NCI-H82 treated with DMSO at 0.1 percent for 48 hours (cell line): ENCODE results near the gene TIMM13.
A peak's percentile ranks its signal among the peaks of the same experiment; 100 is the strongest.
"Not testable (repeated sequence)": the region's sequence is repeated elsewhere in the genome, so short reads cannot be mapped to it uniquely, and the experiment has no call there.

Source experiments
- DNase-seq: peaks from one replicate; lab custom pipeline; 2025; ENCODE audit not compliant: unreplicated experiment; lab: John Stamatoyannopoulos, UW

Gene TIMM13

DNA sequence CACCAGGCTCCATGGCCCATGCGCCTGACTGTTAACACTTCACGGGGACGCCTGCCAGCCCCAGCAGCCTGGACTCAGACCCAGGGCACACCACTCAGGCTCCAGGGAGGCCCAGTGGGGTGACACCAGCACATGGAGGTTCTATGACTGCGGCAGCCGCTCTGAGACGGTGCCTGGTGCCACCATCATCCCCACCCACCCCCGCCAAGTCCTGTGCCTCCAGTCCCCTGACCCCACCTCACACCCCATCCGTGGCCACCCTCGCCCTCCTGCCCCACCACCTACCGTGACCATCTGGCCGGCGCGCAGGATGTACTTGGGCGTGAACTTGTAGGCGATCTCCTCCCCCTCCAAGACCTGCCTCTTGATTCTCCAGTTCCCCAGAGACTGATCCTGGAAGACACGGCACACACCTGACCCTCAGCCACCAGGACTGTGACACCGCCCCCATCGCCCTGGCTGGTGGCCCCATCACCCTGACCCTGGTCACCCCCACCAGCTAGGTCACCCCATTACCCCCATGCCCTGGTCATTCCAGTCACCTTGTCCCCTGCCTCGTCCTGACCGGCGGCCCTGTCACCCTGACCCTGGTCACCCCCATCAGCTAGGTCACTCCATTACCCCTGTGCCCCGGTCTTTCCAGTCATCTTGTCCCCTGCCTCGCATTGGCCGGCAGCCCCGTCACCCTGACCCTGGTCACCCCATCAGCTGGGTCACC is 4.9 kb upstream of the TIMM13 start:
- DNase-seq: no peak

DNA sequence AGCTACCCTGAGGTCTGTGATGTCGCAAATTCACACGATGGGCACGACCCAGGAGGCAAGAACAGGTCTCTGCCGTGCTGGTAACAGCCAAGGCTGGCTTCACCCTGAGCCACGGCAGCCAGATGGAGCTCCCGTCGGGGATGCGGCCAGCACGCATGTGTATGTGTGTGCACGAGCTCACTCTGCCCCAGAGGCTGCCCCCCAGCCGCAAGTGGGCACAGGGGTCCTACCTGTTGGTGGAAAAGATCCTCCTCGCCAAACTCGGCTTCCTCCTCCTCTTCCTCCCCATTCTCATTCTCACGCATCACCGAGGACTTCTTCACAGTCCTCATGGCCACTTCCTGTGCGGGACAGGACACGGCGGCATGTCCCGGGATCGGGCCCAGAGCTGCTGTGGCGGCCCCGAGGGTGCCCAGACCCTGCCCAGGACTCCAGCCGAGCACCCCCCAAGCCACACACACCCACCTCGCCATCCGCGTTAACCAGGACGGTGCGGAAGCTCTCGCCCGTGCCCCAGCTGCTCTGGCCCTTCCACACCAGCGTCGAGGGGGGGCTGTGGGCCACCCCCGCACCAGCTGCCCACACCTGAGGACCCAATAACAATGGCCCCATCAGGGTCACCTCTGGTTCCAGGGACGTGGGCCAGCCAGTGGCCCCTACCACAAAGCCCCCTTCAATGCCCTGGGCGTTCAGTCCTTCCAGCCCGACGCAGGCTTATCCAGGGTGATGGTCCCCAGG is 4.1 kb upstream of the TIMM13 start:
- no peak for DNase-seq

- no peak for DNase-seq
Observed at GRCh38 chr19:2429917-2430535, 2.6 kb upstream of the TIMM13 start.

DNA sequence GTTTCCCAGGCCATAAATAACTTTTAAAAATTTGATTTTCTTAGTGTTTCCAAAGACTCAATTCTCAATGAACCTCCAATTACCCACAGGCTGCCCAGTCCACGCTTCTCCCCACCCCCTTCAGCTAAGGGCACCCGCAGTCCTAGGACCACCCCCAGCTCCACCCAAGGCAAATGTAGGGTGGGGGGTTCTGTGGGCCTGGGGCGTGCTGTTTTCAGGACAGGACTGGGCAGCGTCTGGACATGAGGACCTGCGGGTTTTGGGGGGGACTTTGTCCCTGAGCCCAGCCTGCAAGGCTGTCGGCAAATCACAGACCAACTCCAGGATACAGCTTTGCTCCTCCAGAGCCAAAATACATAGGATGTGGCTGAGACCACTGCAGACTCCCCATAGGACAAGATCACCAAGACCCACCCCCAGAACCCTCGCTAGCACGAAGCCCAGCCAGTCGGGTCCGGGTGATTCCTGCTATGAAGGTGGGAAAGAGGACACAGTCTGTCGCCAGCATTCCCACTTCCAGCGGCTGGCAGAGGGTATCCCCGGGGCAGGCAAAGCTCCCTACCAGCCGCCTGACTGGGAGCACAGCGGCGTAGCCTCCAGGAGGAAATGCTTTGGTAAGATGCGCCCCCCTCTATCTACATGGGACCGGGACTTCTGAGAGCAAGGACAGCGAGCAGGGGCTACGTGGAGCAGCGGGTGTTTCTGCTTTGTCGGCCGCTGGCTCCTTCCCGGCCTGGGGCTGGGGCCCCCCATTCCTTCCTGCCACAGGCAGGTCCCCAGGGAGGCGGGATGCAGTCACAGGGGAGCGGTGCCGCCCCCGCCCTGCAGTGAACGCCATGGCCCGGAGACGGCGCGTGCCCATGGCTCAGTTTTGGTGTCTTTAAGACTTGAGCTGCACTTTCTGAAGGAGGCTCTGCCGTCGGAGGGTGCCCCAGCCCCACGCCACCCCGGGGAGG is 1.6 kb upstream of the TIMM13 start:
- DNase-seq: no peak

DNA sequence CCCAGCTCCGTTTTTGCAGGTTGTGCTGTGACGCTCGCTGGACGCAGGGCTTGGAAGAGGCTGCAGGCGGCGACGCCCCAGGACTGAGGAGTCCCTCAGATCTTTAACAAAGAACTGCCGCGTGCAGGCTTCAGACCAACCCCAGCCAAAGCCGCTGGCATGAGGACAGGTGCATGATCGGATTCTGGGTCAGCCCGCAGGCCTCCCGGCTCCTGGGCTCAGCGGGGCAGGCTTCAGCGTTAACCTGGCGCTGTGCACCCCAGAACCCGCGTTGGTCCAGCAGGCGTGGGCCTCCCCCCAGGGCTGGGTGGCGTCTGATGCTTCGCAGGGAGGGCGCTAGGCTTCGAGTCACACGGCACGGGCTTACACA is 920 bp upstream of the TIMM13 start:
- DNase-seq: peak; percentile 26

DNA sequence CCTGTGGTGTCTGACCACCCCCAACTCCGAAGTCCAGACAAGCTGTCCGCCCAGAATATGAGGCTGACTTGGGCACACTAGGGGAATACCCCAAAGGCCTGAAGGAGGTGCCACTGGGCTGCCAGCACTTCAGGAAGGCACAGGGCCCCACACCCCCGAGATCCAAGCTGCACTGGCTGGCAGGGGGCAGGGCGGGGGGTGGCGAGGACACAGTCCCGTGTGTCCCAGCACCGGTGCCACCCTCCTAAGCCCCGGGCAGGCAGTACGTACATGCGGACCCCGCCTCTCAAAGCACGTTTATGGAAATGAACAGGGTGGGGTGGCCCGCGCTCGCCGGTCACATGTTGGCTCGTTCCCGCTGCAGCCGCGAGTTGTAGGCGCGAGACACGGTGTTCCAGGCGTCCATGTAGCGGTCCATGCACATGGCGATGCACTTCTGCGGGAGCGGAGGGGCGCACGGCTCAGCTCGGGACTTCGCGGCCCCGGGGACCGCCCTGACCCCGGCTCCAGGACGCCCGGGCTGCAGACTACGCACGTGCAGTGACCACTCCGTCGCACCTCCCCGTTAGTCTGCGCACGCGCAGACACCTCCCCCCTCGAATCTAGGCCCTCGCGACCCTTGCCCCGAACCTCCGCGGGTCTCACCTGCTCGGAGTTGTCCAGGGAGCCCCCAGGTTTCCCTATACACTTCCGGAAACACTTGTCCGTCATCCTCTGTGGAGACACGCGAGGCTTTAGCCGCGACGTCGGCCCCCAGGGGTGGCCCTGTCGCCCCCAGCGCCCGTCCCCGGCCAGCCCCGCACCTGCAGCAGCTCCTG is 566 bp downstream of the TIMM13 start:
- DNase-seq: no peak

GRCh38 chr19:2425622-2426581 is 1.5 kb downstream of the TIMM13 start:
- no peak for DNase-seq

- DNase-seq: peak; percentile 8
Observed at GRCh38 chr19:2424686-2425621, 2.4 kb downstream of the TIMM13 start.

DNA sequence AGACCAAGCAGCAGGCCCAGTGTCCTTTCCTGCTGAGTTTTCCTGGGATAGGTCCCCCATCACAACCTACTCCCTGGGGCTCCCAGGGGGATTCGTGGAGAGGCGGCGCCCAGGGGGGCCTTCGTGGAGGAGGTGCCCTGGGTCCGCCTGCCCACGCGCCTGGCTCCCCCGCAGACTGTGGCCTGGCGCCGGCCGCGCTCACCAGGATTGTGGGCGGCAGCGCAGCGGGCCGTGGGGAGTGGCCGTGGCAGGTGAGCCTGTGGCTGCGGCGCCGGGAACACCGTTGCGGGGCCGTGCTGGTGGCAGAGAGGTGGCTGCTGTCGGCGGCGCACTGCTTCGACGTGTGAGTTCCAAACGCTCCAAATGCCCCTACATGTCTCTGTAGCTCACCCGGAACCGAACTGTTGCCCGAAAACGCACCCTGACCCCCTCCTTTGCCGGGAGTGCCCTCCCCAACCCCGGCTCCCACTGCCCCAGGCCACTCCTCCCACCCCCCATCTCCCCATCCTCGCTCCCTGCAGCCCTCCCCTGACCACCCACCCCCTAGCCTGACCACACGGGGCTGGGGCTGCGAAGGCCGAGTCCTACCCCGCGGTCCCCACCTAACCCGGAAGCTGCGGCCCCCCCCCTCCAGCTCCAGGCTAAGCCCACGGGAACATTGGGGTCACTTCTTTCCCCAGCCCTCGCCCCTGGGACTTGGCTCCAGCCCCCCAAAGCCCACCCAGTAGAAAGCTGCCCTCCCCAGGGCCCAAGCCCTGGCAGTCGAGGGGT is 3.3 kb downstream of the TIMM13 start:
- DNase-seq: no peak

DNA sequence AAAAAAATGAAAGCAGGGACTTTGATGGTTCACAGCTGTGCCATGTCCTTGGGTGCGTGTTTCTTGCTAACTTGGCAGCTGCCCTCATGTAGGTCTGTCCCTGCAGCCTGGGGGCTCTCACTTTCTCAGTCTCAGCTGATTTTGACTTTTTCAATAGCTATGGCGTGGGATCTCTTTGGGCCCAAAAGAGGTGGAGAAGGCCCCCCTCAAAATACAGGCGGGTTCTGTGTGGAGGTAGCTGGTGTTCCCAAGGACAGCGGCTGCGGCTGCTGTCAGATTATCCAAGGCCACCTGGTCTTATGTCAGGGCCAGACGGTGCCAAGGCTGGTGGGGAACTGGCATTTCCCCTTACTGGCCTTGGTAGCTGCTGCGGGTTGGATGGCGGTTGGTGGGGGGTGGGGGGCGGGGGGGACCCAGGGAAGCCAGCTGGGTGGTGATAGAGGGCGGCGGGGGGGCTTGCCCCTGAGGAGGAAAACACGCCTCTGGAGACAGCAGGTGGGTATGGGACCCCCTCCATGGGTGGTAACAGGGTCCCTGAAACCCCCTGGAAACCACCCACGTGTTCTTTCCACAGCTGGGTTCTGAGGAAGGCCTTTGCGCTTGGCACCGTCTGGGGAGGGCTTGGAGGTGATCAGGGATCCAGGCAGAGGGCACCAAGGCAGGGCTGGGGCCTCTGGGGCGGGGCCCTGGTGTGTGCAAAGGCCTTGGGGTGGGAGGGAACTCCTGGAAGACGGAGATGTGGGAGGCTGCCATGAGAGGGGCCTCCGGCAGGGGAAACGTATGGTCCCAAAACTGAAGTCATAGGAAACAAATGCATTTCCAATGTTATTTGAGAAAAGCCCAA is 4.1 kb downstream of the TIMM13 start:
- no peak for DNase-seq

GRCh38 chr19:2421581-2422306 is 5.6 kb downstream of the TIMM13 start:
- DNase-seq: no peak

GRCh38 chr19:2420490-2420889 is 6.9 kb downstream of the TIMM13 start:
- no peak for DNase-seq

DNA sequence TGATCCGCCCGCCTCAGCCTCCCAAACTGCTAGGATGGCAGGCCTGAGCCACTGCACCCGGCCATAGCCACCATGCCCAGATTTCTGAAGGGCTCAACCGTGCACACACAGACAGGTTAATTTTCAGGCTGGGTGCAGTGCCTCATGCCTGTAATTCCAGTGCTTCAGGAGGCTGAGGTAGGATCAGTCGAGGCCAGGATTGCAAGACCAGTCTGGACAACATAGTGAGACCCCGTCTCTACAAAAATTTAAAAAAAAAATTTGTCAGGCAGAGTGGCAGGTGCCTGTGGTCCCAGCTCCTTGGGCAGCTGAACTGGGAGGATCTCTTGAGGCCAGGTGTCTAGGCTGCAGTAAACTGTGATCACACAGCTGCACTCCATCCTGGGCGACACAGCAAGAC is 7.6 kb downstream of the TIMM13 start:
- no peak for DNase-seq

- no peak for DNase-seq
Observed at GRCh38 chr19:2417881-2418406, 9.4 kb downstream of the TIMM13 start.

DNA sequence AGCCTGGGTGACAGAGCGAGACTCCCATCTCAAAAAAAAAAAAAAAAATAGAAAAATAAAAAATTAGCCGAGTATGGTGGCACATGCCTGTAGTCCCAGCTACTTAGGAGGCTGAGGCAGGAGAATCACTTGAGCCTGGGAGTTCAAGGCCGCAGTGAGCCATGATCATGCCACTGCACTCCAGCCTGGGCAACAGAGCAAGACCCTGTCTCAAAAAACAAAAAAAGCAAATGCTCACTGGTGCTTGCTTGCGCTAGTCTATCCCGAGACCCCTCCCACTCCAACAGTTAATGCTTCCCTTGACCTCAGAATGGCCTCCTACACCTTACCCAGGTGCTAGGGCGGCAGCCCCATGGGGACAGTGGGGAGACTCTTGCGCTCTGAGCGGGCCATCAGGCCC is 9.9 kb downstream of the TIMM13 start:
- not testable (repeated sequence) for DNase-seq
